Sigmoid colon (tissue), 7 donors: ENCODE measurements around the gene TSPO. TPM values are rescaled to one million over a fixed set of nuclear protein-coding genes. Genes with fewer than 3 reads are reported as not detected.

ENCODE experiments used
- DNase-seq: peaks from one replicate; pipeline ENCODE4 v3.0.0-alpha.2; 2019
- H3K27ac ChIP-seq, 4 donors: fragments of 200-600 bp; sonication (generic); one replicate each; pipeline ENCODE4 v1.5.1; 2016 to 2019; ENCODE audit warnings: mild to moderate bottlenecking in 1 of 4
- H3K27me3 ChIP-seq, 3 donors: fragments of 200-600 bp; sonication (generic); one replicate each; pipeline ENCODE4 v1.5.1; 2019; ENCODE audit warnings: mild to moderate bottlenecking in 1 of 3
- H3K36me3 ChIP-seq, 4 donors: fragments of 200-600 bp; sonication (generic); one replicate each; pipeline ENCODE4 v1.5.1; 2016 to 2019
- H3K4me1 ChIP-seq, 4 donors: fragments of 200-600 bp; sonication (generic); one replicate each; pipeline ENCODE4 v1.5.1; 2017 to 2019
- H3K4me3 ChIP-seq, 4 donors: fragments of 200-600 bp; sonication (generic); one replicate each; pipeline ENCODE4 v1.5.1; 2017 to 2019; ENCODE audit warnings: mild to moderate bottlenecking in 2 of 4, moderate library complexity in 1 of 4
- H3K9me3 ChIP-seq, 4 donors: fragments of 200-600 bp in 3 of 4; sonication (generic) in 3 of 4; one replicate each; pipeline versions ENCODE4 v1.5.1 to v1.6.1; 2013 to 2019
- CTCF ChIP-seq, 4 experiments: fragments of 450-650 bp in 3 of 4; fragments of 200-600 bp in 1 of 4; IDR thresholded peaks; one replicate each; pipeline ENCODE4 v1.5.1; 2016 to 2019; ENCODE audit warnings: antibody characterized with exemption in 4 of 4, mild to moderate bottlenecking in 3 of 4, moderate library complexity in 2 of 4
- EP300 ChIP-seq, 4 donors: sonication (generic); formaldehyde crosslinking; IDR thresholded peaks; one replicate each; pipeline ENCODE4 v1.6.1; 2017; ENCODE audit warnings: antibody characterized with exemption in 4 of 4
- POLR2A ChIP-seq, 2 donors: fragments of 450-650 bp; IDR thresholded peaks; one replicate each; pipeline ENCODE4 v1.6.1; 2016; ENCODE audit warnings: antibody characterized with exemption in 2 of 2, mild to moderate bottlenecking in 2 of 2, moderate library complexity in 2 of 2
- POLR2AphosphoS5 ChIP-seq, 4 donors: sonication (generic); formaldehyde crosslinking; IDR thresholded peaks; one replicate each; pipeline ENCODE4 v1.6.1; 2017; ENCODE audit warnings: antibody characterized with exemption in 4 of 4
- WGBS, 2 donors: extraction: QIAGEN DNeasy Blood & Tissue Kit; methylation state at CpG; one replicate each; pipeline ENCODE4 v1.1.7; 2013; 5-methylcytosine and 5-hydroxymethylcytosine counted together
- intact Hi-C: fragments of 100-400 bp; cut with DNase I; formaldehyde crosslinking; loops from one replicate; pipeline ENCODE4 v1.15.1; 2023
- polyA plus RNA-seq, 3 donors: library from polyadenylated mRNA; stranded (reverse); fragments of 200-250 nt; gene quantifications; one replicate each; pipeline ENCODE4 v1.2.3, GENCODE V29; 2013
- total RNA-seq, 4 donors: library from RNA; depleted of rRNA; stranded (reverse); fragments of >200 nt; gene quantifications; one replicate each; pipeline ENCODE4 v1.1.0, GENCODE V29; 2016
- donor health status: healthy with polysubstance abuse.
- donor health status: Bipolar disorder and iron deficiency.
- donor health status: healthy.

The TSPO gene
- total and polyA plus RNA-seq, 7 donors = 126 to 513 (median 219) TPM

- 65 to 85% methylated on average over 26 of the region's 26 CpGs for WGBS, 2 donors
Observed at GRCh38 chr22:43207849-43208702, 56.7 kb downstream of the TSPO start.

GRCh38 chr22:43208703-43209522 lies 57.6 kb downstream of the TSPO start:
- intact Hi-C loops = no loop called here
- TF ChIP-seq POLR2AphosphoS5 (IDR thresholded peaks at IDR 0.05) (no peak), CTCF (IDR thresholded peaks at IDR 0.05) (no peak), POLR2A (IDR thresholded peaks at IDR 0.05) (no peak), EP300 (IDR thresholded peaks at IDR 0.05) (no peak)
- Histone ChIP-seq H3K36me3 (no peaks in the 10 kb centered on the region), H3K4me1 (no peaks in the 10 kb centered on the region), H3K9me3 (no peaks in the 10 kb centered on the region), H3K27ac (no peak overlapping the region), H3K27me3 (peaks cover 0 to 9% (median 0%) of the 10 kb centered on the region in 3 donors), H3K4me3 (no peak overlapping the region)
- DNase-seq = no peak
- 81 to 87% methylated on average over 26 of the region's 26 CpGs for whole genome bisulfite sequencing, 2 donors

More at GRCh38 chr22:43207849-43208702, 56.7 kb downstream of the TSPO start:
- H3K4me1 ChIP-seq = no peaks in the 10 kb centered on the region
- intact Hi-C loops = no loop called here
- no peaks in the 10 kb centered on the region for H3K36me3 ChIP-seq
- TF ChIP-seq CTCF (IDR thresholded peaks at IDR 0.05) = no peak
- no peak for TF ChIP-seq POLR2AphosphoS5 (IDR thresholded peaks at IDR 0.05)
- TF ChIP-seq POLR2A (IDR thresholded peaks at IDR 0.05) = no peak
- no peak for TF ChIP-seq EP300 (IDR thresholded peaks at IDR 0.05)
- peaks cover 0 to 6% (median 0%) of the 10 kb centered on the region in 3 donors for H3K27me3 ChIP-seq
- DNase-seq = no peak
- H3K9me3 ChIP-seq = no peaks in the 10 kb centered on the region
- no peak overlapping the region for H3K27ac ChIP-seq
- no peak overlapping the region for H3K4me3 ChIP-seq

GRCh38 chr22:43209523-43209890 lies 58.1 kb downstream of the TSPO start:
- intact Hi-C loops = no loop called here
- H3K4me3 ChIP-seq = no peak overlapping the region
- 90 to 93% methylated on average over 15 of the region's 15 CpGs for WGBS, 2 donors
- H3K4me1 ChIP-seq = no peaks in the 10 kb centered on the region
- no peak overlapping the region for H3K27ac ChIP-seq
- no peak for TF ChIP-seq CTCF (IDR thresholded peaks at IDR 0.05)
- TF ChIP-seq POLR2AphosphoS5 (IDR thresholded peaks at IDR 0.05) = no peak
- no peak for TF ChIP-seq POLR2A (IDR thresholded peaks at IDR 0.05)
- no peak for TF ChIP-seq EP300 (IDR thresholded peaks at IDR 0.05)
- peaks cover 0 to 9% (median 0%) of the 10 kb centered on the region in 3 donors for H3K27me3 ChIP-seq
- no peaks in the 10 kb centered on the region for H3K36me3 ChIP-seq
- no peaks in the 10 kb centered on the region for H3K9me3 ChIP-seq
- no peak for DNase-seq

- no peaks in the 10 kb centered on the region for H3K9me3 ChIP-seq
- no peak overlapping the region for H3K4me3 ChIP-seq
- WGBS, 2 donors = 90 to 94% methylated on average over 22 of the region's 22 CpGs
- no peaks in the 10 kb centered on the region for H3K36me3 ChIP-seq
- no peak for TF ChIP-seq POLR2AphosphoS5 (IDR thresholded peaks at IDR 0.05)
- no peak for TF ChIP-seq POLR2A (IDR thresholded peaks at IDR 0.05)
- TF ChIP-seq CTCF (IDR thresholded peaks at IDR 0.05) = no peak
- TF ChIP-seq EP300 (IDR thresholded peaks at IDR 0.05) = no peak
- intact Hi-C loops = no loop called here
- no peak overlapping the region for H3K27ac ChIP-seq
- H3K4me1 ChIP-seq = no peaks in the 10 kb centered on the region
- DNase-seq = no peak
- peaks cover 0 to 9% (median 0%) of the 10 kb centered on the region in 3 donors for H3K27me3 ChIP-seq
Observed at GRCh38 chr22:43209971-43210370, 58.6 kb downstream of the TSPO start.
